Stomach (tissue), 4 donors: ENCODE results near the gene BRPF1.

Source experiments
- CTCF ChIP-seq, 7 experiments: fragments of 450-650 bp in 4 of 7; fragments of 200-600 bp in 3 of 7; sonication (generic) in 3 of 7; IDR thresholded peaks; one replicate each; pipeline ENCODE4 v1.5.1; 2016 to 2019; ENCODE audit warnings: antibody characterized with exemption in 7 of 7, control low read depth in 2 of 7, mild to moderate bottlenecking in 1 of 7
- POLR2A ChIP-seq, 4 donors: fragments of 450-650 bp; IDR thresholded peaks; one replicate each; pipeline ENCODE4 v1.6.1; 2016; ENCODE audit warnings: antibody characterized with exemption in 4 of 4, control low read depth in 2 of 4, mild to moderate bottlenecking in 1 of 4, moderate library complexity in 1 of 4
- POLR2AphosphoS5 ChIP-seq, 3 donors: sonication (generic); formaldehyde crosslinking; IDR thresholded peaks; one replicate each; pipeline ENCODE4 v1.6.1; 2016; ENCODE audit warnings: antibody characterized with exemption in 3 of 3

GRCh38 chr3:9701711-9702110 lies 29.8 kb upstream of the BRPF1 start:
- TF ChIP-seq POLR2A (IDR thresholded peaks at IDR 0.05) = no peak
- no peak for TF ChIP-seq CTCF (IDR thresholded peaks at IDR 0.05)
- no peak for TF ChIP-seq POLR2AphosphoS5 (IDR thresholded peaks at IDR 0.05)
